Gastroesophageal sphincter (tissue), 3 donors: Measurements from ENCODE around the gene BDH1.

ENCODE experiments used
- POLR2A ChIP-seq, 2 donors: fragments of 450-650 bp; IDR thresholded peaks; one replicate each; pipeline ENCODE4 v1.6.1; 2017; ENCODE audit warnings: antibody characterized with exemption in 2 of 2, mild to moderate bottlenecking in 2 of 2, moderate library complexity in 1 of 2
- POLR2AphosphoS5 ChIP-seq: sonication (generic); formaldehyde crosslinking; IDR thresholded peaks from one replicate; pipeline ENCODE4 v1.6.1; 2017; ENCODE audit warnings: antibody characterized with exemption
- TF ChIP-seq, protein P1 (sequence below), 4 experiments: fragments of 200-600 bp in 2 of 4; fragments of 450-650 bp in 2 of 4; sonication (generic) in 1 of 4; IDR thresholded peaks; one replicate each; pipeline ENCODE4 v1.5.1; 2017 to 2019; ENCODE audit warnings: antibody characterized with exemption in 4 of 4, mild to moderate bottlenecking in 2 of 4, moderate library complexity in 2 of 4

DNA sequence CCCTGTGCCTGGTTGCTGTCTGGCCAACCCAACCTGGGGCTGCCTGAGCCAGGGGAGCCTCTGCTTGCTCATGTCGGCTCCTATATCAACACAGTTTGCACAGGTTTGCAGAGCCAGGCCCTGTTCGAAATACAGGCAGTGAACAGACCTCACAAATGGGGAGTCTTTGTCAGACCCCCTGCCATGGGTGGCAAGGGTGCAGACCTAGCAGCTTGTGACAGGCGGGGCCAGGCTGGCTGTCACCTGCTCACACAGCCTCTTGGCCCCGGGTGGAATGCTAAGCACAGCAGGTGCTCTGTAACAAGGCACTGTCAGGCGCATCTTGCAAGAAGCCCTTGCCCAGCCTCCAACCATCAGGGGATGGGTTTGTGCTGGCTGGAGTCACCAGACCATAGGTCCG is 47.3 kb downstream of the BDH1 start:
- TF ChIP-seq POLR2A (IDR thresholded peaks at IDR 0.05) (no peak), POLR2AphosphoS5 (no peak)
- TF ChIP-seq, protein P1, sequence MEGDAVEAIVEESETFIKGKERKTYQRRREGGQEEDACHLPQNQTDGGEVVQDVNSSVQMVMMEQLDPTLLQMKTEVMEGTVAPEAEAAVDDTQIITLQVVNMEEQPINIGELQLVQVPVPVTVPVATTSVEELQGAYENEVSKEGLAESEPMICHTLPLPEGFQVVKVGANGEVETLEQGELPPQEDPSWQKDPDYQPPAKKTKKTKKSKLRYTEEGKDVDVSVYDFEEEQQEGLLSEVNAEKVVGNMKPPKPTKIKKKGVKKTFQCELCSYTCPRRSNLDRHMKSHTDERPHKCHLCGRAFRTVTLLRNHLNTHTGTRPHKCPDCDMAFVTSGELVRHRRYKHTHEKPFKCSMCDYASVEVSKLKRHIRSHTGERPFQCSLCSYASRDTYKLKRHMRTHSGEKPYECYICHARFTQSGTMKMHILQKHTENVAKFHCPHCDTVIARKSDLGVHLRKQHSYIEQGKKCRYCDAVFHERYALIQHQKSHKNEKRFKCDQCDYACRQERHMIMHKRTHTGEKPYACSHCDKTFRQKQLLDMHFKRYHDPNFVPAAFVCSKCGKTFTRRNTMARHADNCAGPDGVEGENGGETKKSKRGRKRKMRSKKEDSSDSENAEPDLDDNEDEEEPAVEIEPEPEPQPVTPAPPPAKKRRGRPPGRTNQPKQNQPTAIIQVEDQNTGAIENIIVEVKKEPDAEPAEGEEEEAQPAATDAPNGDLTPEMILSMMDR (IDR thresholded peaks at IDR 0.05), result no peak
